Neural cell (in vitro differentiated cells): ENCODE measurements around the gene INTS6. TPM values are rescaled to one million over a fixed set of nuclear protein-coding genes. Genes with fewer than 3 reads are reported as not detected.

Experiments used
- H2AFZ ChIP-seq: fragments of 200-600, 300-800 bp; sonication (generic), shearing (Covaris generic); 2 replicates; pipeline ENCODE4 v1.6.0; 2014; ENCODE audit warnings: low read depth, mild to moderate bottlenecking, antibody characterized with exemption, low read length, moderate library complexity
- H3F3A ChIP-seq: fragments of 200-600 bp; shearing (Covaris generic); 2 replicates; pipeline ENCODE4 v1.6.1; 2016; ENCODE audit warnings: mild to moderate bottlenecking, moderate library complexity, mixed read lengths, antibody characterized with exemption, low read length; ENCODE audit not compliant: insufficient read depth, poor library complexity, severe bottlenecking
- H3K27ac ChIP-seq: fragments of 200-600, 300-800 bp; sonication (generic), shearing (Covaris generic); 2 replicates; pipeline ENCODE4 v1.5.1; 2014; ENCODE audit warnings: mild to moderate bottlenecking, low read length, moderate library complexity
- H3K27me3 ChIP-seq: fragments of 300-800, 200-600 bp; sonication (generic), shearing (Covaris generic); 2 replicates; pipeline ENCODE4 v1.6.0; 2014; ENCODE audit warnings: mild to moderate bottlenecking, low read depth, low read length, moderate library complexity; ENCODE audit not compliant: insufficient read depth
- H3K36me3 ChIP-seq: fragments of 300-800, 200-600 bp; sonication (generic), shearing (Covaris generic); 2 replicates; pipeline ENCODE4 v1.5.1; 2014; ENCODE audit warnings: mild to moderate bottlenecking, antibody characterized with exemption, low read length, moderate library complexity; ENCODE audit not compliant: insufficient read depth
- H3K4me2 ChIP-seq: fragments of 300-800, 200-600 bp; sonication (generic), shearing (Covaris generic); 2 replicates; pipeline ENCODE4 v1.6.0; 2014; ENCODE audit warnings: mild to moderate bottlenecking, low read length
- H3K4me3 ChIP-seq: fragments of 300-800, 200-600 bp; sonication (generic), shearing (Covaris generic); 2 replicates; pipeline ENCODE4 v1.5.1; 2014; ENCODE audit warnings: mild to moderate bottlenecking, low read length, moderate library complexity
- H3K79me2 ChIP-seq: fragments of 200-600 bp; shearing (Covaris generic); replicated peaks from 2 replicates; pipeline ENCODE4 v1.6.0; 2014; ENCODE audit warnings: mild to moderate bottlenecking, low read length, moderate library complexity; ENCODE audit not compliant: insufficient read depth
- H3K9ac ChIP-seq: fragments of 300-800, 200-600 bp; sonication (generic), shearing (Covaris generic); 2 replicates; pipeline ENCODE4 v1.6.1; 2016; ENCODE audit warnings: mild to moderate bottlenecking, low read length, mixed read lengths
- H3K9me2 ChIP-seq: fragments of 200-600 bp; shearing (Covaris generic); 2 replicates; pipeline ENCODE4 v1.6.1; 2016; ENCODE audit warnings: mild to moderate bottlenecking, low read length, mixed read lengths; ENCODE audit not compliant: insufficient read depth
- H3K9me3 ChIP-seq: fragments of 200-600, 300-800 bp; sonication (generic), shearing (Covaris generic); 2 replicates; pipeline ENCODE4 v1.6.1; 2016; ENCODE audit warnings: mild to moderate bottlenecking, mixed run types, low read length, moderate library complexity, mixed read lengths
- H4K20me1 ChIP-seq: fragments of 200-600 bp; shearing (Covaris generic); 2 replicates; pipeline ENCODE4 v1.6.1; 2016; ENCODE audit warnings: mild to moderate bottlenecking, mixed run types; ENCODE audit not compliant: insufficient read depth
- EP300 ChIP-seq: fragments of 450-650 bp; conservative IDR thresholded peaks from 2 replicates; pipeline ENCODE4 v1.6.1; 2014; ENCODE audit warnings: antibody characterized with exemption, mild to moderate bottlenecking, moderate library complexity; ENCODE audit not compliant: poor library complexity, severe bottlenecking
- EZH2 ChIP-seq: fragments of 200-600, 300-800 bp; shearing (Covaris generic), sonication (generic); IDR thresholded peaks from 2 replicates; pipeline ENCODE4 v1.6.1; 2014; ENCODE audit warnings: antibody characterized with exemption, low read length, borderline replicate concordance, mild to moderate bottlenecking; ENCODE audit not compliant: insufficient read depth, poor library complexity, severe bottlenecking
- MXI1 ChIP-seq: fragments of 450-650 bp; conservative IDR thresholded peaks from 2 replicates; pipeline ENCODE4 v1.6.1; 2014; ENCODE audit warnings: antibody characterized with exemption, mild to moderate bottlenecking; ENCODE audit not compliant: poor library complexity, severe bottlenecking
- POLR2AphosphoS5 ChIP-seq: IDR thresholded peaks from 2 replicates; pipeline ENCODE4 v1.6.1; 2012
- RAD21 ChIP-seq: fragments of 450-650 bp; conservative IDR thresholded peaks from 2 replicates; pipeline ENCODE4 v1.6.1; 2014; ENCODE audit warnings: antibody characterized with exemption, mild to moderate bottlenecking, moderate library complexity
- REST ChIP-seq: IDR thresholded peaks from 2 replicates; pipeline ENCODE4 v1.6.1; 2012; ENCODE audit warnings: borderline replicate concordance
- SMC3 ChIP-seq: fragments of 450-650 bp; conservative IDR thresholded peaks from 2 replicates; pipeline ENCODE4 v1.6.1; 2014; ENCODE audit warnings: antibody characterized with exemption, mild to moderate bottlenecking, moderate library complexity; ENCODE audit not compliant: poor library complexity
- TAF1 ChIP-seq: IDR thresholded peaks from 2 replicates; pipeline ENCODE4 v1.6.1; 2012; ENCODE audit warnings: low read depth
- polyA plus RNA-seq: library from polyadenylated mRNA; depleted of rRNA; stranded (reverse); fragments of >200 nt; gene quantifications from 2 replicates; pipeline ENCODE4 v1.2.3, GENCODE V29; 2014
- TF ChIP-seq, protein P1 (sequence below): fragments of 450-650 bp; IDR thresholded peaks from 2 replicates; pipeline ENCODE4 v1.5.1; 2014; ENCODE audit warnings: antibody characterized with exemption, mild to moderate bottlenecking, moderate library complexity; ENCODE audit not compliant: poor library complexity, severe bottlenecking

Gene INTS6
- polyA plus RNA-seq, 1 donor from 2014 or later: 22.6 TPM

- H3F3A ChIP-seq: no peaks in the 10 kb centered on the region
- H4K20me1 ChIP-seq: no peaks in the 10 kb centered on the region
- no peak overlapping the region for H3K9ac ChIP-seq
- no peak for TF ChIP-seq MXI1
- no peak for TF ChIP-seq POLR2AphosphoS5
- no peak for TF ChIP-seq EZH2
- TF ChIP-seq TAF1: no peak
- TF ChIP-seq RAD21: no peak
- TF ChIP-seq, protein P1, sequence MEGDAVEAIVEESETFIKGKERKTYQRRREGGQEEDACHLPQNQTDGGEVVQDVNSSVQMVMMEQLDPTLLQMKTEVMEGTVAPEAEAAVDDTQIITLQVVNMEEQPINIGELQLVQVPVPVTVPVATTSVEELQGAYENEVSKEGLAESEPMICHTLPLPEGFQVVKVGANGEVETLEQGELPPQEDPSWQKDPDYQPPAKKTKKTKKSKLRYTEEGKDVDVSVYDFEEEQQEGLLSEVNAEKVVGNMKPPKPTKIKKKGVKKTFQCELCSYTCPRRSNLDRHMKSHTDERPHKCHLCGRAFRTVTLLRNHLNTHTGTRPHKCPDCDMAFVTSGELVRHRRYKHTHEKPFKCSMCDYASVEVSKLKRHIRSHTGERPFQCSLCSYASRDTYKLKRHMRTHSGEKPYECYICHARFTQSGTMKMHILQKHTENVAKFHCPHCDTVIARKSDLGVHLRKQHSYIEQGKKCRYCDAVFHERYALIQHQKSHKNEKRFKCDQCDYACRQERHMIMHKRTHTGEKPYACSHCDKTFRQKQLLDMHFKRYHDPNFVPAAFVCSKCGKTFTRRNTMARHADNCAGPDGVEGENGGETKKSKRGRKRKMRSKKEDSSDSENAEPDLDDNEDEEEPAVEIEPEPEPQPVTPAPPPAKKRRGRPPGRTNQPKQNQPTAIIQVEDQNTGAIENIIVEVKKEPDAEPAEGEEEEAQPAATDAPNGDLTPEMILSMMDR: no peak
- no peak for TF ChIP-seq REST
- no peak for TF ChIP-seq SMC3
- no peak for TF ChIP-seq EP300
- no peak overlapping the region for H2AFZ ChIP-seq
- no peak overlapping the region for H3K4me2 ChIP-seq
- no peaks in the 10 kb centered on the region for H3K9me3 ChIP-seq
- H3K79me2 ChIP-seq: no peaks in the 10 kb centered on the region
- no peaks in the 10 kb centered on the region for H3K27me3 ChIP-seq
- H3K27ac ChIP-seq: no peak overlapping the region
- H3K36me3 ChIP-seq: no peaks in the 10 kb centered on the region
- H3K9me2 ChIP-seq: no peaks in the 10 kb centered on the region
- no peak overlapping the region for H3K4me3 ChIP-seq
Measured at GRCh38 chr13:51318015-51318414, 134.8 kb downstream of the INTS6 start.

DNA sequence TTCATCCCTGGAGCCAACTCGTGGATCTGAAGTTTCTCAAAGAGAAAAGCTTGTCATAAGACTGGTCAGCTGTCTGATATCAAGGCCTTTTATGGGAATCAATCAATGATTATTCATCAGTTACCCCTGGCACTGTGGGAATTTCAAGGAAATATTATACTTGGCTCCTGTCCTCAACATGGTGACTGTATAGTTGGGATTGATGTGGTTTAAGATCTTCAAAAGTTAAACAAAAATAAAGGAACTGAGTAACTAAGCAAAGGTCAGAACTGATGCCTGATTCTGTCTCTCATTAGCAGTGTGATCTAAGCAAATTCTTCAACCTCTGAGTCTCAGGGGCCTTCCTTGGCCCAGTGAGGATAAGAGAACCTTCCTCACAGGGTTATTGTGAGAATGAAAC, 135.6 kb downstream of the INTS6 start:
- Histone ChIP-seq H4K20me1 (no peaks in the 10 kb centered on the region), H3K9ac (no peak overlapping the region), H3K36me3 (no peaks in the 10 kb centered on the region), H3K4me2 (no peak overlapping the region), H3K27ac (no peak overlapping the region), H3F3A (no peaks in the 10 kb centered on the region), H3K9me2 (no peaks in the 10 kb centered on the region), H3K4me3 (no peak overlapping the region), H3K27me3 (no peaks in the 10 kb centered on the region), H3K79me2 (no peaks in the 10 kb centered on the region), H3K9me3 (no peaks in the 10 kb centered on the region), H2AFZ (no peak overlapping the region)
- no peak for TF ChIP-seq POLR2AphosphoS5
- TF ChIP-seq EP300: no peak
- TF ChIP-seq EZH2: no peak
- TF ChIP-seq TAF1: no peak
- no peak for TF ChIP-seq REST
- no peak for TF ChIP-seq SMC3
- no peak for TF ChIP-seq MXI1
- no peak for TF ChIP-seq RAD21
- TF ChIP-seq, protein P1: no peak
